GM19468 (cell line): ENCODE data around the gene TNFRSF6B.

ENCODE experiments used
- ATAC-seq: cut with Tn5 transposase; IDR thresholded peaks from one replicate; pipeline ENCODE4 v1.9.1; 2021; ENCODE audit warnings: mild to moderate bottlenecking, moderate library complexity, moderate number of reproducible peaks; ENCODE audit not compliant: unreplicated experiment; ENCODE audit errors: extremely low read depth

TNFRSF6B gene

DNA sequence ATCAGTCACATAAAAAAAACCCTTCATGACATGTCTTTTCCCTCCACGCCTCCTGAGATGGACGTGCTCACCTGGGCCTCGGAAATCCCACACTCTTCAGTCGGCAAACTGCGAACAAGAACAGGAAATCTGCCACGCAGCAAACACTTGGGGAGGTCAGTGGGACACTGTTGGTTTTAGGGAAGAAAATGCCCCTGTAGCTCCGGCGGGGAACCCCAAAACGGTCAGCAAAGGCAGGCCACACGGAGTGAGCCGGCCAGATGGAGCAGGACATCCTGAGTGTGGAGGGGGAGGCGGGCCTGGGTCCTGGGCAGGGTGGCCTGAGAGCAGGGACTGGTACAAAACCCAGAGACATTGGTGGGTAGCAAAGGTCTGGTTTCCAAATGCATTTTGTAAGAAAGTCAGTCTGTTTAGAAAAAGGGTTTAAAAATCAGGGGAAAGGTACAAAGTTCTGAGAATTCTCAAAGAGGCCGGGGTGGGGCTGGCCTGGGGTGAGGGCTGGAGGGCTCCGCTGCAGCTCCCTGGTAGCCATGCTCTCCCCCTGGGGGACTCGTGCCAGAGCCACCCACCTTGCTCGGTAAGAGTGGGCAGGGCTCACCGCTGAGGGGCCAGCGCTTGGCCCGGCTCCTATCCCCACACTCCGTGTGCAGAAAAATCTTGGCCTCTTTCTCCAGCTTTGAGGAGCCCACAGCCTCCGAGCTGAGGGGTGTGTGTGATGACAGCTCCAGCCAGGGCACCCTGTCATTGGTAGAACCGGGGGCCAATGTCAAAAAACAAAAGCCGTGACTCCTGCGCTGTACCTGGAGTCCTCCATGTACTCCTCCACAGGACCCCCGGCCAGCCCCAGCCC, 48.3 kb downstream of the TNFRSF6B start:
- no peak for ATAC-seq

DNA sequence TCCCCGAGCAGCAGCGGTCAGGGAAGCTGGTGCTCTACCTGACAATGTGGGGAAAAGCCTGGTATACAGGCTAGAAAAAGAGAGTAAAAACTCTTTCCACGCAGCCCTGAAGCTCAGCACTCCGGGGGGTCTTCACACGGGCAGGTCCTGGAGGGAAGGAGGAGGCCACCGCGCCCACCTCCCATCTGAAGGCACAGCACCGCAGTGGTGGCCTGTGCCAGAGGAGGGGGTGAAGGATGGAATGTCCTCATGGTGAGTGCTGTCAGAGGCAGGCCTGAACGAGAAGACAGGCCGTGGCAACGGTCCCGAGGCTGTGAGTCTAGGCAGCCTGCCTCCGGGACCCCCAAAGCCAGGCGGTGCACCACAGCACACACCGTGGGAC, 49.0 kb downstream of the TNFRSF6B start:
- no peak for ATAC-seq

DNA sequence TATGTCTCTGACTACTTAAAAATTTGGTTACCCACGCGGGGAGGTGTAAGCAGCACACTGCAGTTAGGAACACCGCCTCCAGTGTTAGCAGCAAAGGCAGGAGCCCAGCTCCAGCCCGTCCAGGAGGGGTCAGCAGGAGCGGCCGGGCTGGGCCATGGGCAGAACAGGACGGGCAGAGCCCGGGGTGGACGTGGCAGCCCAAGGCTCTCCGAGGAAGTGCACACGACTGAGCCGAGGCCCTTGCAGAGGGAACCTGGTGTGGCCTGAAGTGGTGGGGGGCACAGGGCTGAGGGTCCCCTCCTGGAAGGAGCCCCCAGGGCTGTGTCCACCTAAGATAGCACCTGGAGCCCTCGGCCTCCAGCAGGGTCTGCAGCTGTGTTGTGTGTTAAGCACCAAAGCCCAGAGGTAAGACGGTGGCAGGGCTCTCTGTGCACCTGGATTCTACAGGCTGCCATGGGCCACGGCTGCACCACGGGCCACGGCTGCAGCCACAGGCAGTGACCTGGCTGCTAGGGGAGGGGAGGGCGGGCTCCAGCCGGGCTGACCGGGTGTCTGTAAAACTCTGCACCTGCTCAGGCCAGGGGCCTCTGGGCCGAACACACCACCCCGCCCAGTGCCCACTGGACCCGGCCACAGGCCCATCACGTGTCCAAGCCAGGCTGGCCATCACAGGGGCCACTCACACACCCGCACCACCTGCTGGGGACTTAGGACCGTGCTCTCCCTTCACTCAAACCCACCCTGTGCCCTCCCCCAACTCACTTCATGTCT, 49.7 kb downstream of the TNFRSF6B start:
- no peak for ATAC-seq

DNA sequence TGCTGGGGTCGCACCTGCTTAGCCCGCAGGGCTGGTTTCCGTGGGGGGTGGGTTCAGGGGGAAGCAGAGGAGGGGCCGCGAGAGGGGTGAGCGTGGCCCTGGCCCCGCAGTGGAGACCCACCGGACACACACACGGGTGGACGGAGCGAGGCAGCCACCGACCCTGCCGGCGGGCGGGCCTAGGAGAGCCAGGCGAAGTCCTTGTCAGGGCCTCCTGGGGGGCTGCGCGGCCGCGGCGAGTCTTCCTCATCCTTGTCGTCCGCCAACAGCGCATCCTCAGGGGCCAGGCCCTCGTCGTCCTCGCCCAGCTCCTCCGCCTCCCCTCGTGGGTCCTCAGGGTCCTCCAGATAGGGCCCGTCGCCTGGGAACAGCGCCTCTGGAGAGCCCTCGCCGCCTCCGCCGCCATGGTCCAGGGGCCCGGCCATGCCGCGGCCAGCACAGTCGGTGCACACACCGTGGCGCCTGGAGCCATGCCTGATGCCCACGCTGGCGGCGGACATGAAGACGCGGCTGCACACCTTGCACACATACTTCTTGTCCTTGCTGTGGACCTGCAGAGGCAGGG, 50.4 kb downstream of the TNFRSF6B start:
- no peak for ATAC-seq

GRCh38 chr20:63747622-63748069, 51.2 kb downstream of the TNFRSF6B start:
- no peak for ATAC-seq
